ENCODE measurements around the gene SDCBP2.

SDCBP2 gene

GRCh38 chr20:1310071-1310470, 18.9 kb downstream of the SDCBP2 start:
- no peak for DNase-seq

- no peak for DNase-seq
Observed at GRCh38 chr20:1309439-1309847, 19.5 kb downstream of the SDCBP2 start.

- DNase-seq, result no peak
Observed at GRCh38 chr20:1308702-1309095, 20.2 kb downstream of the SDCBP2 start.

- no peak for DNase-seq
Observed at GRCh38 chr20:1308067-1308701, 20.8 kb downstream of the SDCBP2 start.

GRCh38 chr20:1307571-1307971, 21.4 kb downstream of the SDCBP2 start:
- DNase-seq, result no peak

GRCh38 chr20:1307171-1307570, 21.8 kb downstream of the SDCBP2 start:
- DNase-seq, result no peak

GRCh38 chr20:1306316-1307135, 22.4 kb downstream of the SDCBP2 start:
- no peak for DNase-seq

- no peak for DNase-seq
Observed at GRCh38 chr20:1305712-1306111, 23.2 kb downstream of the SDCBP2 start.

- DNase-seq, result no peak
Observed at GRCh38 chr20:1304710-1305515, 24.0 kb downstream of the SDCBP2 start.

- DNase-seq, result no peak
Observed at GRCh38 chr20:1302685-1303541, 26.0 kb downstream of the SDCBP2 start.

GRCh38 chr20:1301031-1301529, 27.9 kb downstream of the SDCBP2 start:
- peak; percentile 33 for DNase-seq

- DNase-seq, result no peak
Observed at GRCh38 chr20:1300083-1300840, 28.7 kb downstream of the SDCBP2 start.

- peak; percentile 51 for DNase-seq
Observed at GRCh38 chr20:1299522-1299921, 29.4 kb downstream of the SDCBP2 start.

GRCh38 chr20:1298888-1299511, 29.9 kb downstream of the SDCBP2 start:
- DNase-seq, result no peak

GRCh38 chr20:1298166-1298565, 30.8 kb downstream of the SDCBP2 start:
- no peak for DNase-seq

- DNase-seq, result no peak
Observed at GRCh38 chr20:1297486-1297885, 31.5 kb downstream of the SDCBP2 start.

GRCh38 chr20:1296922-1297321, 32.0 kb downstream of the SDCBP2 start:
- no peak for DNase-seq

GRCh38 chr20:1296117-1296610, 32.8 kb downstream of the SDCBP2 start:
- DNase-seq, result no peak

GRCh38 chr20:1295276-1295930, 33.5 kb downstream of the SDCBP2 start:
- no peak for DNase-seq

GRCh38 chr20:1294497-1294896, 34.4 kb downstream of the SDCBP2 start:
- no peak for DNase-seq

Measured in stimulated activated CD4-positive, alpha-beta T cell treated with anti-CD3 and anti-CD28 coated beads, Interleukin-4, amount 100 ng/mL, for 1 hour (primary cell).